ENCODE results near the gene HES6. TPM values are rescaled to one million over a fixed set of nuclear protein-coding genes. Genes with fewer than 3 reads are reported as not detected.
"Not testable (repeated sequence)": the region's sequence is repeated elsewhere in the genome, so short reads cannot be mapped to it uniquely, and the experiment has no call there.

Gene HES6
- total and polyA plus RNA-seq, 8 donors, result 2.9 to 8.8 (median 4.7) TPM

GRCh38 chr2:238272156-238272555 lies 32.3 kb upstream of the HES6 start:
- Histone ChIP-seq H3K36me3 (peaks cover 0 to 82% of the 10 kb centered on the region in 2 donors), H3K27ac (no peak overlapping the region), H3K27me3 (no peaks in the 10 kb centered on the region), H3K9me3 (no peaks in the 10 kb centered on the region), H3K4me3 (no peak overlapping the region), H3K4me1 (peaks cover 0 to 14% of the 10 kb centered on the region in 2 donors)
- intact Hi-C loops (cut with DNase I), result no loop called here
- DNase-seq, result peak in 1 of 4 donors; percentile 58
- no peak for TF ChIP-seq CTCF (IDR thresholded peaks at IDR 0.05)
- no peak for ATAC-seq

GRCh38 chr2:238271686-238272085 lies 31.8 kb upstream of the HES6 start:
- peaks cover 0 to 83% of the 10 kb centered on the region in 2 donors for H3K36me3 ChIP-seq
- peaks cover 0 to 14% of the 10 kb centered on the region in 2 donors for H3K4me1 ChIP-seq
- H3K27ac ChIP-seq; intact Hi-C loops (cut with DNase I); H3K9me3 ChIP-seq; H3K4me3 ChIP-seq; H3K27me3 ChIP-seq; ATAC-seq: not testable (repeated sequence)
- DNase-seq, result peak in 1 of 4 donors; percentile 13

GRCh38 chr2:238271061-238271554 lies 31.3 kb upstream of the HES6 start:
- no peak for ATAC-seq
- Histone ChIP-seq H3K4me1 (peaks cover 0 to 14% of the 10 kb centered on the region in 2 donors), H3K9me3 (no peaks in the 10 kb centered on the region), H3K36me3 (peaks cover 0 to 79% of the 10 kb centered on the region in 2 donors), H3K27me3 (no peaks in the 10 kb centered on the region), H3K27ac (no peak overlapping the region), H3K4me3 (no peak overlapping the region)
- DNase-seq, result peak in 1 of 4 donors; percentile 57
- intact Hi-C loops (cut with DNase I), result no loop called here
- no peak for TF ChIP-seq CTCF (IDR thresholded peaks at IDR 0.05)

GRCh38 chr2:238270606-238271005 lies 30.8 kb upstream of the HES6 start:
- H3K4me1 ChIP-seq, result peaks cover 0 to 14% of the 10 kb centered on the region in 2 donors
- no peaks in the 10 kb centered on the region for H3K9me3 ChIP-seq
- H3K27me3 ChIP-seq, result no peaks in the 10 kb centered on the region
- H3K4me3 ChIP-seq, result no peak overlapping the region
- peaks cover 0 to 74% of the 10 kb centered on the region in 2 donors for H3K36me3 ChIP-seq
- intact Hi-C loops (cut with DNase I), result no loop called here
- DNase-seq (peak in 1 of 4 donors; percentile 69), ATAC-seq (no peak)
- TF ChIP-seq CTCF (IDR thresholded peaks at IDR 0.05), result no peak
- no peak overlapping the region for H3K27ac ChIP-seq

- intact Hi-C loops (cut with DNase I), result loop anchor here in 1 of 2 donors (10.0 kb wide), 1 partner anchor 415 kb away; the partner anchor contains the start of gene RAMP1
- no peak for ATAC-seq
These were observed 29.9 kb upstream of the HES6 start for GRCh38 chr2:238269741-238270140.

More at GRCh38 chr2:238269741-238270140, 29.9 kb upstream of the HES6 start:
- no peak overlapping the region for H3K4me3 ChIP-seq
- no peak overlapping the region for H3K27ac ChIP-seq
- DNase-seq, result peak in 1 of 4 donors; percentile 13
- H3K9me3 ChIP-seq, result no peaks in the 10 kb centered on the region
- peaks cover 0 to 70% of the 10 kb centered on the region in 2 donors for H3K36me3 ChIP-seq
- H3K27me3 ChIP-seq, result no peaks in the 10 kb centered on the region
- no peak for TF ChIP-seq CTCF (IDR thresholded peaks at IDR 0.05)
- peaks cover 0 to 18% of the 10 kb centered on the region in 2 donors for H3K4me1 ChIP-seq

Data from left lung (tissue), 10 donors.